K562 (cell line): ENCODE results near the gene TIMM22. TPM values are rescaled to one million over a fixed set of nuclear protein-coding genes. Genes with fewer than 3 reads are reported as not detected.

Experiments used
- ATAC-seq: fragments of 200-7000 bp; cut with Tn5 transposase; 3 replicates; pipeline ENCODE4 v1.9.1; 2020; ENCODE audit warnings: moderate library complexity
- BruUV-seq: library from RNA; stranded (reverse); fragments of 400-500 nt; replicated peaks from 2 replicates; lab custom pipeline; 2021; lab: Mats Ljungman, UMichigan
- CTCF ChIA-PET: fragments of 300-600 bp; formaldehyde crosslinking; extraction: SDS; loops from one replicate; lab custom pipeline; 2021; ENCODE audit warnings: low intra/inter-chr PET ratio; lab: Yijun Ruan, JAX
- POLR2A ChIA-PET: fragments of 300-600, 350-650 bp; sonication (Branson Sonifier 250); formaldehyde crosslinking; extraction: SDS; loops from one replicate; lab custom pipeline; 2021; ENCODE audit warnings: antibody characterized with exemption, inconsistent platforms; lab: Yijun Ruan, JAX
- DNase-seq, 4 experiments: peaks; one replicate each; pipeline versions ENCODE4 v3.0.0 to v3.0.0-alpha.2; 2011 to 2018; ENCODE audit warnings: low spot score in 3 of 4, mixed read lengths in 3 of 4; ENCODE audit errors: extremely low read depth in 1 of 4
- FAIRE-seq: peaks from 2 replicates; lab custom pipeline; 2011; peaks lifted over from hg19 to GRCh38; lab: Jason Lieb, UNC
- H2AFZ ChIP-seq: 2 replicates; pipeline ENCODE4 v1.6.0; 2011; ENCODE audit warnings: low read depth, low read length, control low read depth, inconsistent platforms
- H3K27ac ChIP-seq: fragments of 200-600 bp; 3 replicates; pipeline ENCODE4 v1.8.0; 2011; ENCODE audit warnings: low read depth, mild to moderate bottlenecking, control low read depth, inconsistent platforms, low read length, moderate library complexity, mixed read lengths; ENCODE audit errors: extremely low read depth
- H3K27me3 ChIP-seq, 2 experiments: fragments of 300-600 bp in 1 of 2; 2 replicates in 1 of 2; 3 replicates in 1 of 2; pipeline versions ENCODE4 v1.6.0 to v1.8.0; 2011; ENCODE audit warnings: inconsistent platforms in 2 of 2, low read length in 2 of 2, mild to moderate bottlenecking in 1 of 2, mixed read lengths in 1 of 2, moderate library complexity in 1 of 2; ENCODE audit not compliant: control insufficient read depth in 2 of 2, insufficient read depth in 2 of 2
- H3K36me3 ChIP-seq: fragments of 300-600 bp; 3 replicates; pipeline ENCODE4 v1.8.0; 2011; ENCODE audit warnings: mild to moderate bottlenecking, low read length, inconsistent platforms; ENCODE audit not compliant: control insufficient read depth, insufficient read depth
- H3K4me1 ChIP-seq, 2 experiments: fragments of 200-600 bp in 1 of 2; replicated peaks in 1 of 2; 2 replicates in 1 of 2; 3 replicates in 1 of 2; pipeline versions ENCODE4 v1.5.1 to v1.8.0; 2011; ENCODE audit warnings: inconsistent platforms in 2 of 2, low read length in 2 of 2, mild to moderate bottlenecking in 1 of 2, mixed read lengths in 1 of 2, moderate library complexity in 1 of 2; ENCODE audit not compliant: control insufficient read depth in 2 of 2, insufficient read depth in 2 of 2
- H3K4me2 ChIP-seq: 2 replicates; pipeline ENCODE4 v1.6.1; 2011; ENCODE audit warnings: low read length, control low read depth, inconsistent platforms, mixed read lengths; ENCODE audit not compliant: insufficient read depth
- H3K4me3 ChIP-seq: fragments of 200-600 bp; sonication (generic), shearing (Covaris generic); 2 replicates; pipeline ENCODE4 v1.5.1; 2016; ENCODE audit warnings: control low read depth, inconsistent platforms
- H3K79me2 ChIP-seq: fragments of 200-600 bp; 3 replicates; pipeline ENCODE4 v1.8.0; 2011; ENCODE audit warnings: low read length, inconsistent platforms; ENCODE audit not compliant: control insufficient read depth, insufficient read depth
- H3K9ac ChIP-seq, 2 experiments: 2 replicates each; pipeline versions ENCODE4 v1.6.0 to v1.6.1; 2011; ENCODE audit warnings: low read depth in 2 of 2, low read length in 2 of 2, control low read depth in 1 of 2, inconsistent platforms in 1 of 2, mild to moderate bottlenecking in 1 of 2, mixed read lengths in 1 of 2; ENCODE audit not compliant: insufficient read depth in 1 of 2
- H3K9me1 ChIP-seq: one replicate; pipeline ENCODE4 v1.6.0; 2011; ENCODE audit warnings: inconsistent platforms, mild to moderate bottlenecking, low read length, moderate library complexity; ENCODE audit not compliant: control insufficient read depth, insufficient read depth
- H3K9me3 ChIP-seq: replicated peaks from 2 replicates; pipeline ENCODE4 v1.5.1; 2011; ENCODE audit warnings: low read depth, low read length, inconsistent platforms; ENCODE audit not compliant: control insufficient read depth, insufficient read depth
- H4K20me1 ChIP-seq: replicated peaks from 2 replicates; pipeline ENCODE4 v1.6.1; 2011; ENCODE audit warnings: low read length, inconsistent platforms, mixed read lengths; ENCODE audit not compliant: control insufficient read depth, insufficient read depth
- CBX5 ChIP-seq: IDR thresholded peaks from 2 replicates; pipeline ENCODE4 v1.6.1; 2014; ENCODE audit warnings: low read depth, borderline replicate concordance
- CUX1 ChIP-seq: fragments of 200-800 bp; sonication (Bioruptor generic); IDR thresholded peaks from 2 replicates; pipeline ENCODE4 v1.6.1; 2016; ENCODE audit warnings: missing genetic modification characterization, missing compliant biosample characterization
- POLR2A ChIP-seq: fragments of 450-650 bp; conservative IDR thresholded peaks from 2 replicates; pipeline ENCODE4 v1.6.1; 2016
- ZBTB43 ChIP-seq: sonication (generic); formaldehyde crosslinking; IDR thresholded peaks from 2 replicates; pipeline ENCODE4 v1.8.0; 2023; ENCODE audit warnings: mild to moderate bottlenecking, missing genetic modification reagents
- ZNF274 ChIP-seq: IDR thresholded peaks from 2 replicates; pipeline ENCODE4 v1.6.1; 2011; ENCODE audit warnings: low read depth, mild to moderate bottlenecking, low read length, moderate library complexity, borderline replicate concordance
- ZNF584 ChIP-seq: fragments of 200-800 bp; sonication (Bioruptor generic); IDR thresholded peaks from 2 replicates; pipeline ENCODE4 v1.6.1; 2016; ENCODE audit warnings: low read depth, mild to moderate bottlenecking, missing genetic modification characterization, missing compliant biosample characterization
- WGBS: fragments of 100-300 bp; shearing (Covaris generic); methylation state at CpG from one replicate; pipeline ENCODE4 v1.1.6; 2016; ENCODE audit warnings: low coverage, mixed read lengths; ENCODE audit not compliant: insufficient coverage; ENCODE audit errors: missing lambda C conversion rate; 5-methylcytosine and 5-hydroxymethylcytosine counted together
- in situ Hi-C: fragments of 300-500 bp; cut with MboI; formaldehyde crosslinking; loops from 4 replicates; pipeline ENCODE4 v1.15.0; 2018; ENCODE audit warnings: inconsistent platforms, mixed read lengths
- intact Hi-C: fragments of 100-400 bp; cut with micrococcal nuclease; formaldehyde crosslinking; loops from 2 replicates; pipeline ENCODE4 v1.14.2; 2022
- polyA plus RNA-seq, 8 experiments: library from polyadenylated mRNA; depleted of rRNA in 4 of 8; stranded (reverse) in 5 of 8; unstranded in 3 of 8; fragments of >200 nt; fragmentation: Nextera tagmentation in 2 of 8; fragmentation: Illumina TruSeq in 1 of 8; extraction: Ambion mirVana in 2 of 8; extraction: Trizol in 1 of 8; gene quantifications; 2 replicates each; pipeline versions ENCODE4 v1.2.1 to v1.2.3, GENCODE V29; 2011 to 2014; ENCODE audit warnings: inconsistent platforms in 1 of 8, missing spikeins in 1 of 8
- total RNA-seq, 7 experiments: library from RNA; depleted of rRNA in 6 of 7; stranded (reverse); fragments of >200 nt in 6 of 7; fragmentation: Illumina TruSeq in 2 of 7; extraction: Trizol in 2 of 7; gene quantifications; 2 replicates each; pipeline versions ENCODE4 v1.2.1 to v1.2.3, GENCODE V29; 2011 to 2021; ENCODE audit warnings: low replicate concordance in 1 of 7
- TF ChIP-seq, protein P1 (sequence below): fragments of 450-650 bp; formaldehyde crosslinking; IDR thresholded peaks from 2 replicates; pipeline ENCODE4 v1.4.0; 2020; ENCODE audit warnings: mild to moderate bottlenecking, moderate library complexity
- TF ChIP-seq, protein P2 (sequence below): sonication (generic); formaldehyde crosslinking; IDR thresholded peaks from 2 replicates; pipeline ENCODE4 v1.8.0; 2022; ENCODE audit warnings: missing genetic modification reagents, mild to moderate bottlenecking, borderline replicate concordance

TIMM22 gene
- total and polyA plus RNA-seq, 9 of the 15 experiments (the other 6 are each of a cell fraction or from before 2014, with no cell fraction given), result 5.9 to 14.1 (median 10.3) TPM

DNA sequence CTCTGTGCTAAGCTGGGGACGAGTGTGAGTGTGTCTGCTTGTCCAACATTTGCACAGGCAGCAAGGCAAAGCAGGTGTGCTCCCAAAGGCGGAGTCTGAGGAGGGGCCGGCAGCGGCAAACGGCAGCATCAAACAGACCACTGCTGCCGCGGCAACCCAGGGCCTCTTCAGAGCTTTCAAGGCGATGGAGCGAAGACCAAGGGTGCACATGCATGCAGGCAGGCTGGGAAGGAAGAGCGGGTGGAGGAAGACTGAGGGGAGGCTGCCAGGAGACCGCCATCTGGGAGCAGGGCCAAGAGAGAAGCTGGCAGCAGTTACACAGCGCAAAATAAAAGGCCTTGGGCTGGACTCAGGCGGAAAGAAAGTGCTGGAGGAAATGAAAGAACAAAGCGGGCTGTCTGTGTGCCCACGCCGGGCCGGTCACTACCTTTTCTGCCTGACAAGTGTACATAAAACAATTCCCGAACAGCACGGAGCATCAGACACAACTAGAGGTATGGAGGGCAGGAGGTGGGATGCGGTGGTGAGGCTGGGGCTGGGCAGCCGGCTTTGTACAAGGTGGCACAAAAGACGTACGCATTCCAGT is 8.5 kb downstream of the TIMM22 start (continued):
- TF ChIP-seq, protein P1, sequence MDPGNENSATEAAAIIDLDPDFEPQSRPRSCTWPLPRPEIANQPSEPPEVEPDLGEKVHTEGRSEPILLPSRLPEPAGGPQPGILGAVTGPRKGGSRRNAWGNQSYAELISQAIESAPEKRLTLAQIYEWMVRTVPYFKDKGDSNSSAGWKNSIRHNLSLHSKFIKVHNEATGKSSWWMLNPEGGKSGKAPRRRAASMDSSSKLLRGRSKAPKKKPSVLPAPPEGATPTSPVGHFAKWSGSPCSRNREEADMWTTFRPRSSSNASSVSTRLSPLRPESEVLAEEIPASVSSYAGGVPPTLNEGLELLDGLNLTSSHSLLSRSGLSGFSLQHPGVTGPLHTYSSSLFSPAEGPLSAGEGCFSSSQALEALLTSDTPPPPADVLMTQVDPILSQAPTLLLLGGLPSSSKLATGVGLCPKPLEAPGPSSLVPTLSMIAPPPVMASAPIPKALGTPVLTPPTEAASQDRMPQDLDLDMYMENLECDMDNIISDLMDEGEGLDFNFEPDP (CRISPR knock-in tag), result no peak

DNA sequence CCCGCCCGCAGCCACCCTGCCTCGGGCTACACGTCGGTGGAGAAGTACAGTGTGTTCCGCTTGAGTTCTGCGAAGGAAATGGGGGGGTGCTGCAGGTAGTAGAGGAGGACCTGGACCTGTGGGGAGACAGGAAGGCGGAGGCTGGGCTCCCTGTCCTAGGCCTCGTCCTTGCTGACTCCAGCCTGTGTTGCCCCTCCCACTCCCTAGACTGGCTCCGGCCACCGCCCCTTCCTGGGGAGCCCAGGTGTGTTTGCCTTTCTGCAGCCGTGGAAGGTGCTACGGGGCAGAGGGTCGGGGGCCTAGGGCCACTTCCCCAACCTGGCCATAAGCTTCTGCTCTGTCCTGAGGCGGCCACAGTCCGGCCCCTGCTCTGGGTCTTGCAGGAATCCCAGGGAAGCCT is 9.1 kb downstream of the TIMM22 start:
- H3K9me3 ChIP-seq, result no peaks in the 10 kb centered on the region
- no peak overlapping the region for H3K9ac ChIP-seq
- H3K27ac ChIP-seq, result no peak overlapping the region
- H3K27me3 ChIP-seq, result peaks cover 0 to 12% of the 10 kb centered on the region in 2 experiments; a peak in 2 of 5 replicates
- no TSS peak for BruUV-seq
- no peak overlapping the region for H3K4me3 ChIP-seq
- CTCF ChIA-PET, result no interaction called here
- FAIRE-seq (no peak), ATAC-seq (no peak; the same call in 2 of the 3 replicates), DNase-seq (no peak)
- no peak overlapping the region for H3K4me2 ChIP-seq
- H3K36me3 ChIP-seq, result peaks cover 20% of the 10 kb centered on the region; the same call in 2 of the 3 replicates
- in situ Hi-C loops, result no loop called here
- 62% methylated on average over 8 of the region's 16 CpGs for WGBS
- POLR2A ChIA-PET, result interaction anchor here (0.8 kb wide), 1 partner anchor 56 kb away, joined by 3 read pairs; no protein-coding TSS in a partner anchor
- no peaks in the 10 kb centered on the region for H4K20me1 ChIP-seq
- no peak overlapping the region for H2AFZ ChIP-seq
- peaks cover 0 to 37% of the 10 kb centered on the region in 2 experiments; a peak in 2 of 5 replicates for H3K4me1 ChIP-seq
- intact Hi-C loops, result no loop called here
- TF ChIP-seq POLR2A, result no peak
- no peak for TF ChIP-seq ZNF274
- TF ChIP-seq CUX1, result no peak
- no peak for TF ChIP-seq ZBTB43 (CRISPR knock-in tag)
- no peak for TF ChIP-seq CBX5
- TF ChIP-seq ZNF584 (CRISPR knock-in tag), result no peak
- TF ChIP-seq, protein P2, sequence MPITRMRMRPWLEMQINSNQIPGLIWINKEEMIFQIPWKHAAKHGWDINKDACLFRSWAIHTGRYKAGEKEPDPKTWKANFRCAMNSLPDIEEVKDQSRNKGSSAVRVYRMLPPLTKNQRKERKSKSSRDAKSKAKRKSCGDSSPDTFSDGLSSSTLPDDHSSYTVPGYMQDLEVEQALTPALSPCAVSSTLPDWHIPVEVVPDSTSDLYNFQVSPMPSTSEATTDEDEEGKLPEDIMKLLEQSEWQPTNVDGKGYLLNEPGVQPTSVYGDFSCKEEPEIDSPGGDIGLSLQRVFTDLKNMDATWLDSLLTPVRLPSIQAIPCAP (CRISPR knock-in tag), result no peak
- no peaks in the 10 kb centered on the region for H3K79me2 ChIP-seq
- no peaks in the 10 kb centered on the region for H3K9me1 ChIP-seq
